SJCRH30 (cell line): ENCODE measurements around the gene SCD5. TPM values are rescaled to one million over a fixed set of nuclear protein-coding genes. Genes with fewer than 3 reads are reported as not detected.

ENCODE experiments used
- DNase-seq, 2 experiments: peaks; one replicate each; pipeline ENCODE4 v3.0.0-alpha.2; 2015 to 2020
- H3K27ac ChIP-seq: fragments of 250-450 bp; sonication (Bioruptor Pico); 2 replicates; pipeline ENCODE4 v1.5.1; 2020; ENCODE audit warnings: mild to moderate bottlenecking, moderate library complexity
- H3K27me3 ChIP-seq: fragments of 250-450 bp; sonication (Bioruptor Pico); 2 replicates; pipeline ENCODE4 v1.5.1; 2020; ENCODE audit warnings: mild to moderate bottlenecking, moderate library complexity
- H3K36me3 ChIP-seq: fragments of 250-450 bp; sonication (Bioruptor Pico); 2 replicates; pipeline ENCODE4 v1.5.1; 2020; ENCODE audit warnings: mild to moderate bottlenecking, moderate library complexity
- H3K4me1 ChIP-seq: fragments of 250-450 bp; sonication (Bioruptor Pico); 2 replicates; pipeline ENCODE4 v1.5.1; 2020; ENCODE audit warnings: mild to moderate bottlenecking, moderate library complexity
- H3K4me3 ChIP-seq: fragments of 250-450 bp; sonication (Bioruptor Pico); 2 replicates; pipeline ENCODE4 v1.5.1; 2020; ENCODE audit warnings: mild to moderate bottlenecking, moderate library complexity
- H3K9me3 ChIP-seq: fragments of 250-450 bp; sonication (Bioruptor Pico); replicated peaks from 2 replicates; pipeline ENCODE4 v1.5.1; 2020; ENCODE audit warnings: mild to moderate bottlenecking, moderate library complexity
- total RNA-seq: library from RNA; depleted of rRNA; stranded (reverse); fragments of >200 nt; shearing (Covaris generic); gene quantifications from 2 replicates; pipeline ENCODE4 v1.2.3, GENCODE V29; 2014

Gene SCD5
- total RNA-seq, 1 experiment from 2014 or later: 86.0 TPM

GRCh38 chr4:82809619-82810018, 11.0 kb upstream of the SCD5 start:
- Histone ChIP-seq H3K4me3 (no peak overlapping the region), H3K4me1 (peaks cover 18% of the 10 kb centered on the region), H3K9me3 (no peaks in the 10 kb centered on the region), H3K27me3 (no peaks in the 10 kb centered on the region), H3K27ac (no peak overlapping the region), H3K36me3 (no peaks in the 10 kb centered on the region)
- peak; percentile 40 to 89 for DNase-seq

GRCh38 chr4:82803746-82804145, 5.2 kb upstream of the SCD5 start:
- Histone ChIP-seq H3K27me3 (no peaks in the 10 kb centered on the region), H3K4me1 (peaks cover 10% of the 10 kb centered on the region; the same call in 1 of the 2 replicates), H3K36me3 (no peaks in the 10 kb centered on the region), H3K27ac (no peak overlapping the region), H3K4me3 (no peak overlapping the region), H3K9me3 (no peaks in the 10 kb centered on the region)
- DNase-seq: no peak

GRCh38 chr4:82802911-82803310, 4.3 kb upstream of the SCD5 start:
- no peak overlapping the region for H3K27ac ChIP-seq
- no peak overlapping the region for H3K4me3 ChIP-seq
- no peak for DNase-seq
- H3K27me3 ChIP-seq: no peaks in the 10 kb centered on the region
- H3K4me1 ChIP-seq: peaks cover 10% of the 10 kb centered on the region; the same call in 1 of the 2 replicates
- no peaks in the 10 kb centered on the region for H3K36me3 ChIP-seq
- H3K9me3 ChIP-seq: no peaks in the 10 kb centered on the region

GRCh38 chr4:82801910-82802521, 3.4 kb upstream of the SCD5 start:
- Histone ChIP-seq H3K9me3 (no peaks in the 10 kb centered on the region), H3K36me3 (no peaks in the 10 kb centered on the region), H3K27me3 (no peaks in the 10 kb centered on the region), H3K4me3 (no peak overlapping the region), H3K4me1 (peaks cover 12% of the 10 kb centered on the region), H3K27ac (no peak overlapping the region)
- peak in 1 of 2 experiments; percentile 58 for DNase-seq

- H3K9me3 ChIP-seq: no peaks in the 10 kb centered on the region
- H3K36me3 ChIP-seq: peaks cover 5% of the 10 kb centered on the region; the same call in 1 of the 2 replicates
- no peaks in the 10 kb centered on the region for H3K27me3 ChIP-seq
- H3K4me3 ChIP-seq: peak overlapping the region; percentile 90
- H3K4me1 ChIP-seq: peaks cover 18% of the 10 kb centered on the region
- peak; percentile 70 to 85 for DNase-seq
- H3K27ac ChIP-seq: peak overlapping the region; percentile 71
Observed at GRCh38 chr4:82799006-82799881, 648 bp upstream of the SCD5 start.

GRCh38 chr4:82797405-82798111, 1.0 kb downstream of the SCD5 start:
- DNase-seq: peak; percentile 57 to 72
- peaks cover 16% of the 10 kb centered on the region for H3K4me1 ChIP-seq
- peaks cover 5% of the 10 kb centered on the region; the same call in 1 of the 2 replicates for H3K36me3 ChIP-seq
- no peak overlapping the region for H3K27ac ChIP-seq
- H3K9me3 ChIP-seq: no peaks in the 10 kb centered on the region
- H3K4me3 ChIP-seq: peak overlapping the region; percentile 90
- H3K27me3 ChIP-seq: no peaks in the 10 kb centered on the region

GRCh38 chr4:82797040-82797404, 1.6 kb downstream of the SCD5 start:
- peak; percentile 54 to 79 for DNase-seq
- Histone ChIP-seq H3K4me3 (peak overlapping the region; percentile 90), H3K4me1 (peaks cover 16% of the 10 kb centered on the region), H3K27ac (no peak overlapping the region), H3K36me3 (peaks cover 5% of the 10 kb centered on the region; the same call in 1 of the 2 replicates), H3K9me3 (no peaks in the 10 kb centered on the region), H3K27me3 (no peaks in the 10 kb centered on the region)

- peaks cover 5% of the 10 kb centered on the region; the same call in 1 of the 2 replicates for H3K36me3 ChIP-seq
- no peak for DNase-seq
- H3K27ac ChIP-seq: no peak overlapping the region
Observed at GRCh38 chr4:82792912-82793649, 5.5 kb downstream of the SCD5 start.

GRCh38 chr4:82791179-82791578, 7.4 kb downstream of the SCD5 start:
- Histone ChIP-seq H3K4me3 (no peak overlapping the region), H3K27me3 (no peaks in the 10 kb centered on the region)

More at GRCh38 chr4:82792912-82793649, 5.5 kb downstream of the SCD5 start:
- no peaks in the 10 kb centered on the region for H3K9me3 ChIP-seq
- peaks cover 11% of the 10 kb centered on the region for H3K4me1 ChIP-seq
- H3K4me3 ChIP-seq: no peak overlapping the region
- H3K27me3 ChIP-seq: no peaks in the 10 kb centered on the region

GRCh38 chr4:82790060-82790660, 8.4 kb downstream of the SCD5 start:
- Histone ChIP-seq H3K36me3 (peaks cover 3% of the 10 kb centered on the region; the same call in 1 of the 2 replicates), H3K27me3 (no peaks in the 10 kb centered on the region), H3K9me3 (no peaks in the 10 kb centered on the region), H3K4me1 (peaks cover 13% of the 10 kb centered on the region), H3K4me3 (no peak overlapping the region), H3K27ac (no peak overlapping the region)
- no peak for DNase-seq

More at GRCh38 chr4:82791179-82791578, 7.4 kb downstream of the SCD5 start:
- peaks cover 9% of the 10 kb centered on the region for H3K4me1 ChIP-seq
- no peak overlapping the region for H3K27ac ChIP-seq
- no peak for DNase-seq
- H3K9me3 ChIP-seq: no peaks in the 10 kb centered on the region
- peaks cover 5% of the 10 kb centered on the region; the same call in 1 of the 2 replicates for H3K36me3 ChIP-seq

GRCh38 chr4:82789025-82789776, 9.4 kb downstream of the SCD5 start:
- Histone ChIP-seq H3K27me3 (no peaks in the 10 kb centered on the region), H3K27ac (no peak overlapping the region), H3K4me3 (no peak overlapping the region), H3K9me3 (no peaks in the 10 kb centered on the region), H3K36me3 (no peaks in the 10 kb centered on the region), H3K4me1 (peaks cover 21% of the 10 kb centered on the region)
- no peak for DNase-seq

- Histone ChIP-seq H3K4me1 (peaks cover 37% of the 10 kb centered on the region), H3K9me3 (no peaks in the 10 kb centered on the region), H3K36me3 (no peaks in the 10 kb centered on the region), H3K4me3 (no peak overlapping the region), H3K27me3 (no peaks in the 10 kb centered on the region), H3K27ac (no peak overlapping the region)
- no peak for DNase-seq
Observed at GRCh38 chr4:82787342-82787741, 11.3 kb downstream of the SCD5 start.

- no peak for DNase-seq
- Histone ChIP-seq H3K9me3 (no peaks in the 10 kb centered on the region), H3K27me3 (no peaks in the 10 kb centered on the region), H3K4me1 (peaks cover 42% of the 10 kb centered on the region), H3K36me3 (no peaks in the 10 kb centered on the region), H3K27ac (no peak overlapping the region; the same call in 1 of the 2 replicates), H3K4me3 (no peak overlapping the region)
Observed at GRCh38 chr4:82786828-82787227, 11.8 kb downstream of the SCD5 start.
